Bronchial epithelial cell (primary cell): ENCODE data around the gene MOB4. TPM values are rescaled to one million over a fixed set of nuclear protein-coding genes. Genes with fewer than 3 reads are reported as not detected.
A peak's percentile ranks its signal among the peaks of the same experiment; 100 is the strongest.
"Not testable (repeated sequence)": the region's sequence is repeated elsewhere in the genome, so short reads cannot be mapped to it uniquely, and the experiment has no call there.

Experiments used
- DNase-seq: peaks from one replicate; pipeline ENCODE4 v3.0.0-alpha.2; 2010; ENCODE audit warnings: low read depth
- FAIRE-seq: peaks from 2 replicates; lab custom pipeline; 2011; peaks lifted over from hg19 to GRCh38; lab: Jason Lieb, UNC
- H3K27me3 ChIP-seq: 2 replicates; pipeline ENCODE4 v1.5.1; 2011; ENCODE audit warnings: low read length; ENCODE audit not compliant: control insufficient read depth, insufficient read depth
- H3K36me3 ChIP-seq: 2 replicates; pipeline ENCODE4 v1.5.1; 2011; ENCODE audit warnings: low read length; ENCODE audit not compliant: control insufficient read depth, insufficient read depth
- H3K4me3 ChIP-seq: 2 replicates; pipeline ENCODE4 v1.5.1; 2011; ENCODE audit warnings: mild to moderate bottlenecking, low read depth, low read length, control low read depth
- total RNA-seq: library from RNA; depleted of rRNA; stranded (reverse); fragments of >200 nt; gene quantifications from 2 replicates; pipeline ENCODE4 v1.2.1, GENCODE V29; 2014
- TF ChIP-seq, protein P1 (sequence below): IDR thresholded peaks from 2 replicates; pipeline ENCODE4 v1.5.1; 2011; ENCODE audit warnings: mild to moderate bottlenecking, moderate library complexity, low read length, control low read depth, inconsistent platforms; ENCODE audit not compliant: insufficient read depth, severe bottlenecking

Gene MOB4
- total RNA-seq, 1 donor from 2014 or later = 15.0 TPM

DNA sequence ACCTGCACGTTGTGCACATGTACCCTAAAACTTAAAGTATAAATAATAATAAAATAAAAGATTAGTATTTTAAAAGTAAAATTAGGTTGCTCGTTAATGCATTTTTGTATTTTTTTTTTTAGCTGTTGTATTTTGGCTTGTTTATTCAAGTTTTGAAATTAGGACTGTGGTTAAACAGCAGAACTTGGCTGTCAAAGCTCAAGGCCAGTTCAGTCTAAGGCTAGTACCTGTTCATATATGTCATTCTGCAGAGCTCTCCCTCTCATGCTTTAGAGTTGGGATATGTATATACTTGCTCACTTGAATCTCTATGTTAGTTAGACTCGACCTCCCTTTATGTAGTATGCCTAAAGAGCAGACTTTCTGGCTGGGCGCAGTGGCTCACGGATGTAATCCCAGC is 32.7 kb downstream of the MOB4 start:
- no peak for FAIRE-seq
- Histone ChIP-seq H3K36me3 (peaks cover 4% of the 10 kb centered on the region), H3K4me3 (no peak overlapping the region), H3K27me3 (no peaks in the 10 kb centered on the region)
- TF ChIP-seq, protein P1, sequence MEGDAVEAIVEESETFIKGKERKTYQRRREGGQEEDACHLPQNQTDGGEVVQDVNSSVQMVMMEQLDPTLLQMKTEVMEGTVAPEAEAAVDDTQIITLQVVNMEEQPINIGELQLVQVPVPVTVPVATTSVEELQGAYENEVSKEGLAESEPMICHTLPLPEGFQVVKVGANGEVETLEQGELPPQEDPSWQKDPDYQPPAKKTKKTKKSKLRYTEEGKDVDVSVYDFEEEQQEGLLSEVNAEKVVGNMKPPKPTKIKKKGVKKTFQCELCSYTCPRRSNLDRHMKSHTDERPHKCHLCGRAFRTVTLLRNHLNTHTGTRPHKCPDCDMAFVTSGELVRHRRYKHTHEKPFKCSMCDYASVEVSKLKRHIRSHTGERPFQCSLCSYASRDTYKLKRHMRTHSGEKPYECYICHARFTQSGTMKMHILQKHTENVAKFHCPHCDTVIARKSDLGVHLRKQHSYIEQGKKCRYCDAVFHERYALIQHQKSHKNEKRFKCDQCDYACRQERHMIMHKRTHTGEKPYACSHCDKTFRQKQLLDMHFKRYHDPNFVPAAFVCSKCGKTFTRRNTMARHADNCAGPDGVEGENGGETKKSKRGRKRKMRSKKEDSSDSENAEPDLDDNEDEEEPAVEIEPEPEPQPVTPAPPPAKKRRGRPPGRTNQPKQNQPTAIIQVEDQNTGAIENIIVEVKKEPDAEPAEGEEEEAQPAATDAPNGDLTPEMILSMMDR = no peak
- DNase-seq = no peak

DNA sequence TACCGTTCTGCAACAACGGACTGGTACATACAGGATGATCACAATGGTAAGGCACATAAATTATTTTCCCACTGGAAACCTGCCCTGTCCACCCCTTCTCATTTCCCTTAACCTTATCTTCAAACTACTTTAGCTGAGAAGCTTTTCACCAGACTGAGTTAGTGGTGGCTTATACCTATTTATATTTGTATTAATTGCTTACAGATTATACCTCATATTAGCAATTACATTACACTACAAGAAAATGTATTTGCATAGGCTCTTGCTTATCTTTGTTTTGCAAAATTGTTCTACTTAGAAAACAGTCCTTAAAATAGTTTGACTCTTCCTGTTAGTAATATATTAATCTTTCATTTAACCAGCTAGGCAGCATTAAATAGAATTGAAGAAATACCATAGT is 35.4 kb downstream of the MOB4 start:
- H3K4me3 ChIP-seq, H3K27me3 ChIP-seq, H3K36me3 ChIP-seq, DNase-seq, FAIRE-seq: not testable (repeated sequence)

DNA sequence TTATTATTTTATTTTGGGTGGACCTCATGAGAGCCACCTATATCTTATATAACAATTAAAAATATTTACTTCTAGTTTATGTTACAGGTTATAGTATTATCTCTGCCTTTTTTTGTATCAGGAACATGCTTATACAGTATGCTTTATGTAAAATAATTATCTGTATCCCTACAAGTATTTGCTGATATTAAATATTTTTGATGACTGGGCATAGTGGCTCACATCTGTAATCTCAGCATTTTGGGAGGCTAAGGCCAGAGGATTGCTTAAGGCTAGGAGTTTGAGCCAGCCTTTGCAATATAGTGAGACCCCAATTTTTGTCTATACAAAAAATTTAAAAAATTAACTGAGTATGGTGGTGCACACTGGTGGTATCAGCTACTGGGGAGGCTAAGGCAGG is 39.6 kb downstream of the MOB4 start:
- no peak for DNase-seq
- H3K36me3 ChIP-seq = no peaks in the 10 kb centered on the region

DNA sequence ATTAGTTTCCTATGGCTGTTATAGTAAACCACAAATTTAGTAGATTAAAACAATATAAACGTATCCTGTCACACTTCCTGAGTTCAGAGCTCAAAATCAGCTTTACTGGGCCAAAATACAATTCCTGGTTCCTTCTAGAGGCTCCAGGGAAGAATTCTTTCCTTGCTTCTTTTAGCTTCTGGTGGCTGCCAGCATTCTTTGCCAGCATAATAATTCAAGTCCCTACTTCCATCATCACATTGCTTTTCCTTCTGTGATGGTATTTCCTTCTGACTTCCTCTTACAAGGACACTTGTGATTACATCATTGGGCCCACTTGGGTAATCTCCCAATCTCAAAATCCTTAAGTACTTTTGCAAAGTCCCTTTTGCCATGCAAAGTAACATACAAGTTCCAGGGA is 40.6 kb downstream of the MOB4 start:
- TF ChIP-seq, protein P1 = no peak
- Histone ChIP-seq H3K36me3 (no peaks in the 10 kb centered on the region), H3K27me3 (no peaks in the 10 kb centered on the region), H3K4me3 (no peak overlapping the region)
- DNase-seq (no peak), FAIRE-seq (no peak)

More for the DNA sequence above, 39.6 kb downstream of the MOB4 start:
- no peaks in the 10 kb centered on the region for H3K27me3 ChIP-seq
- H3K4me3 ChIP-seq = no peak overlapping the region
- TF ChIP-seq, protein P1 = no peak
- no peak for FAIRE-seq

DNA sequence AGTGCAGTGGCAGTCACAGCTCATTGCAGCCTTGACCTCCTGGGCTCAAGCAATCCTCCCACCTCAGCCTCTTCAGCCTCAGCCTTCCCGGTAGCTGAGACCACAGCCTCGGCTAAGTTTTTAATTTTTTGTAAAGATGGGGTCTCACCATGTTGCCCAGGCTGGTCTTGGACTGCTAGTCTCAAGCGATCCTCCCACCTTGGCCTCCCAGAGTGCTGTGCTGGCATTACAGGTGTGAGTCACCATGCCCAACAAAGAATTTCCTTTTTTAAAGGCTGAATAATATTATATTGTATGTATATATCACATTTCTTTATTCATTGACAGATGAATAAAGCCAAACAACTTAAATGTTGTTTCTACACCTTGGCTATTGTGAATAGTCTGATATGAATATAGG is 42.5 kb downstream of the MOB4 start:
- no peak for FAIRE-seq
- TF ChIP-seq, protein P1 = no peak
- Histone ChIP-seq H3K36me3 (no peaks in the 10 kb centered on the region), H3K27me3 (no peaks in the 10 kb centered on the region), H3K4me3 (no peak overlapping the region)
- DNase-seq = peak; percentile 12

DNA sequence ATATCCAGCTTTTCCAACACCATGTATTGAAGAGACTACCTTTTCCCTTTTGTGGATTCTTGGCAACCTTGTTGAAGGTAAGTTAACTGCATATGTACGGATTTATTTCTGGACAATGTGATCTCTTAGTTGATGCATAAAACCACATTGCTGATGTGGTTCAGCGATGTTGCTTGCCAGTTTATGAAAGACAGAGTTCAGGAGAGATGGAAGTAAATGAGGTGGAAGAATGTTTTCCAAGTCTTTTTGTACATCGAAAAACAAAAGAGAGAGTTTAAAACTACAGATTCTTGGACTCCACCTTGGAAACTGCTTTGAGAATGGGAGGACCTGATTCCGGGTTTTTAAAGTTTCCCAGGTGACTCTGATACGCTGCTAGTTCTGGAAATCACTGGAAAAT is 43.8 kb downstream of the MOB4 start:
- DNase-seq (no peak), FAIRE-seq (no peak)
- TF ChIP-seq, protein P1 = no peak
- Histone ChIP-seq H3K36me3 (no peaks in the 10 kb centered on the region), H3K4me3 (no peak overlapping the region), H3K27me3 (no peaks in the 10 kb centered on the region)
